Placental epithelial cell (primary cell): ENCODE results near the gene TPI1. TPM values are rescaled to one million over a fixed set of nuclear protein-coding genes. Genes with fewer than 3 reads are reported as not detected.

Experiments used
- total RNA-seq: library from RNA; depleted of rRNA; stranded (reverse); fragments of >200 nt; gene quantifications from 2 replicates; pipeline ENCODE4 v1.2.3, GENCODE V29; 2012

TPI1 gene
- 461 and 897 TPM in 2 replicates for total RNA-seq

GRCh38 chr12:6867413-6868210 is at the start of gene TPI1:
TPI1 (plus strand) TSS chr12:6867531; CDS start chr12:6867567, 36 bp downstream.

DNA sequence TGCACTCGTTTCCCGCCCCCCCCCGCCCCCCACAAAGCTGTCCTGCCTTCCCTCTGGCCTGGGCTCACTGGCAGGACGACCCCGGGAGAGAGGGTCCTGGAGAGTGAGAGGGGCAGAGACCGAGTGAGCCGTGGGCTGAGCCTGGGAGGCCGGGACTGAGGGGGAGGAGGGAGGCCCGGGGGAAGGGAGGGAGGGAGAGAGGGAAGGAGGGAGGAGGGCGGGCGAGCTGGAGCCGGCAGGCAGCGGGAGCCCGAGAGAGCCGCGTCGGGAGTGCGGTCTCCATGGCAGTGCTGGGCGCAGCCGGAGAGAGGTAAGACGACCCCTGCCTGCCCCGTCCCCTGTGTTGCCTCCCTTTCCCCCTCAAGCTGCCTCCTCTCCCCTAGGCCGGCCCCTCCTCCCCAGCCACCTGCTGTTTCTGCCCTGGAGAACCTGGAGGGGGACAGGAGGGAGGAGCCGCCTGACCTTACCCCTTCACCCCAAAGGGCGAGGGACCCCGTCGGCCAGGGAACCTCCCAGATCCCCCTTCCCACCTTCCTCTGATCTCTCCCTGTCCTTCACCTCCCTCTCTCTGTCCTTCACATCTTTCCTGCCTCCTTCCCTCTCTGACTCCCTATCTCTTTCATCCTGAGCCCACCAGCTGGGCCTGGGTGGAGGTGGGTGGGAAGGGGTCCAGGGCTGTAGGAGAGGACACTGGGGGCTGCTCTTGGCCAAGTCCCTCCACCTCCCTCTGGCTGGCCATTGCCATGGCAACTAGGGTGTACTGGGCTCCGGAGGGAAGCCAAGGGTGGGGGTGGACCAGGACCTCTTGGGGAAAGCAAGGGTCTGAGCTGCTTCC is 45.5 kb upstream of the TPI1 start, which contains the start of gene GPR162:
TSS of gene GPR162 (plus strand) at position 231 of the 835 bp plus-strand sequence. CDS start 2,078 bp downstream, outside the sequence.

GRCh38 chr12:6827982-6828780 is 39.1 kb upstream of the TPI1 start, which contains the start of gene P3H3:
P3H3 (plus strand) TSS chr12:6828407; CDS start chr12:6828441, 34 bp downstream.

DNA sequence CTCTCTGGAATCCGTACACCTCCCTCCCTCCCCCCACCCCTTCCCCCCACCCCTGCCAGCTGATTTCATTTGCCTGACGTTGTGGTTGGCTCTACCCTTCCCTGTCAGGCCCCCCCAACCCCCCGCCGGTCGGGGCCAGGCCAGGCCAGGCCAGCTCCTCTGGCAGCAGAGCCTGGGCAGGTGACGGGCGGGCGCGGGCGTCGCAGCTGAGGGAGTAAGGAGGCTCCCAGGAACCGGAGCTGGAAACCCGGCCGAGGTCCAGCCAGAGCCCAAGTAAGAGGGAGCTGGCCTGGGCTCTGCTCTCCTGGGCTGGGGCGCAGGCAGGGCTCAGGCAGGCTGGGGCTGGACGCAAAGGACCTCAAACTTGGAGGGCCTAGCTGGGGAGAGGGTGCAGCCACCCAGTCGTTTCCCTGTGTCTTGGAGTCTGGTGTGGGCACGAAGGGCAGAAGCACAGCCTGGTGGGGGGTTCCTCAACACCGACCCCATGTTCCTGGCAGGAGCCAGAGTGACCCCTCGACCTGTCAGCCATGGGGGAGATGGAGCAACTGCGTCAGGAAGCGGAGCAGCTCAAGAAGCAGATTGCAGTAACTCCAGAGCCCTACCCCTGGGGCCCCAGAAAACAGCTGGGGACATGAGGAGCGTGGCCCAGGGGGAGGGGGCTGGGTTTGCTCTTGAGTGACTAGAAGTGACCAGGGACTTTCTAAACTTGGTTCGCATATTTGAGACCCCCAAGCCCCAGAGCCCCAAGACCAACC is 26.4 kb upstream of the TPI1 start, which contains the start of gene GNB3:
TSS of gene GNB3 (plus strand) at position 165 of the 755 bp plus-strand sequence. CDS start at position 528, 363 bp downstream.

DNA sequence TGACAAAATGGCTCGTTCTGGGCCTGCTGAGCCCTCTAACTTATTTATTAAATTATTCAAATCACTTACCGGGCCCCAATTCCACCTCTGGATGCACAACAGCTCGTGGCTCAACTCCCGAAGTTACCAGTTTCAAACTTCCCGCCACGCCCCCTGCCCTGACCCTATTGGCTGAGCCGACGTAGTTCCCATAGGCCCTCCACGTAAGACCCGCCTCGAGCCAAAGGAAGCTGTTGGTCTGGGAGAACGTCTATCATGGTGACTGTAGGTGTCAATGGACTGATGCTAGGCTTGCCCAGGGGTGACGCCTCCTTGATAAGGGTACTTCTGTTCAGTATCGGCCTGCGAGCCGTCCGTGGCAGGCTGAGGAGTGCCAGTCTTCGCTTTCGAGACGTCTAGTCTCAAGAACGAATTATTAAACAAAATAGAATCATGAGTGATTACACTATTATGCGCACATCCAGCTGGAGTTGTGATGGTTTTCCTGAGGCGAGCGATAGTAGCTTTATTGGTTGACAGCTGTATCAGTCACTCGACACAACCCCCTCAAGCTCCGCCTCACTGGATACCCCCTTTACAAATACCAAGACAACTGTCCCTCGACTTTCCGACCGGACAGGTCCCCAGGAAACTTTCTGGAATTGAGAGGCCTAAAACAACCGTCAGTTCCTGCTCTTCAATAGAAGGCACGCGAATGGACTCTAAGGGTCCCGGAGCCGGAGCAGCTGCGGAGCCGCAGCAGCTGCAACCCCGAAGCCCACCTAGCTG is 16.0 kb upstream of the TPI1 start, which contains the start of gene CDCA3:
TSS of gene CDCA3 (minus strand) at position 134 of the 768 bp plus-strand sequence. CDS start 334 bp downstream, outside the sequence.

DNA sequence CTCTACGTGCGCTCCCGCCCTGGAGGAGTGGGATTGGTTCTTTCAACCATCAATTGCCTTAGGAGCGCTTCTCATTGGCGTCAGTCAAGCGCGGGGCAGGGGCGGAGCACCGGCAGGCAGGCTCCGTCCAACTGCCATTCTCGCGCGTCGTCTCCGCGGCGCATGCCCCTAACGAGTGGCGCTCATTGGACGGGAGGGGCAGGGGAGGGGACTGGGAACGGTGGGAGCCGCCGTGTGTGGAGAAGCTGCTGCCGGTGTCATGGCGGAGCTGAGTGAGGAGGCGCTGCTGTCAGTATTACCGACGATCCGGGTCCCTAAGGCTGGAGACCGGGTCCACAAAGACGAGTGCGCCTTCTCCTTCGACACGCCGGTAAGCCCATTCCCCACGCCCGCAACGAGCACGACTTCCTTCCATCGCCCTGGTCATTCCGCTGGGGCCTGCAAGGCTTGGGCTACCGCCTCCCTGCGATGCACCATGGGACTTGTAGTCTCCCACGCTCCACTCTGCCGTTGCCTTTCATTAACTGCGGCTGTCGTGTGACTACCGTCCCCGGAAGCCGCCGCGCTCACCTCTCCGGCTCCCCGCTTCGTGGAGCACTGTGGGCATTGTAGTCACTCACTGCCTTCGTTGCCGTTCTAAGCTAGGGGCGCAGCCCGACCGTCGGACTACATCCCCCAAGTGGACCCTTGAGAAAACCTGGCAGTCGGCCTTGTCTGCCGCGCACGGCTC is 15.2 kb upstream of the TPI1 start, which contains the start of gene USP5:
TSS of gene USP5 (plus strand) at position 230 of the 730 bp plus-strand sequence. CDS start at position 260, 30 bp downstream.

DNA sequence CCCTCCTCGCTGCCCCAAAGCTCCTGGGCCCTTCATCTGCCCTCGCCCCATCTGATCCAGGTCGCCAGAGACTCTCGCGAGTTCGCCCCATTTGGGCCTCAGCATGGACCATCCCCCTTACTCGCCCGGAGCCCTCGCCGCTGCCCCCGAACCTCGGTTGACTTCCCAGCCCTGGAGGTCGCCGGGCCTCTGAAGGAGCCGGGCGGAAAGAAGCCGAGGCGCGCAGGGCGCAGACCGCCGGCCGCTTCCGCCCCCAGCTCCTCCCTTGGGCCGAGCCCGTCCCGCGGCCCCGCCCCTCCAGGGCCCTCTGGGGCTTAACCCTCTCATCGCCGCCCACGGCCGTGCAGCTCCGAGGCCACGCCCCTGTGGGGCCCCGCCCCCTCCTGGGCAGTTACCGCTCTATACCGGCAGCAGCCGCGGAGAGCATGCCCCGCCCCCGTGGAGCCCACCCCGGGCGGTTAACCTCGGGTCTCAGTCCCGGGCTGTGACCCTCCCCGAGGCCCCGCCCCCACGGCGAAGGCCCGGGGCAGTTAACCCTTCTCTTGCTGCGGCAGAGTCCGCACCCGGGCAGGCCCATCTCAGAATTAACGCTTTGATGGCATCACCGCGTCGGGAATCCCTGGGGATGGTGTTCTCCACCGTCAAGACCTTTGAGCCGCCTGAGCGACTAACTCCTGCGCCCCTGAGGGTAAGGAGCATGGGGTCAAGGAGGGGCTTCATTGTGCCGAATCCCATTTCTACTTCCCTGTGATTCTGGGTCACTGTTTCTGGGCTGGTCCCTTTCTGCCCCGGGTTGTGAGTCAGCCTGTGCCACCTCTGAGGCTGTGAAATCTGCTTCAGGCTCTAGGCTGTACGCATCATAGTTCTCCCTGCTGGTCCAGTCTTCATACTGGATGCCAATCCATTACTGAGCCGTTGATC is 6.0 kb downstream of the TPI1 start, which contains the start of gene SPSB2:
TSS of gene SPSB2 (minus strand) at position 210 of the 921 bp plus-strand sequence. CDS start 402 bp downstream, outside the sequence.

GRCh38 chr12:6904280-6905276 is 37.2 kb downstream of the TPI1 start, which contains the start of gene LRRC23:
LRRC23 (plus strand) TSS chr12:6904822; CDS start chr12:6905634, 812 bp downstream.

GRCh38 chr12:6914246-6914946 is 47.1 kb downstream of the TPI1 start, which contains the start of gene ENO2:
ENO2 (plus strand) TSS chr12:6914580; CDS start chr12:6915833, 1,253 bp downstream.

Other genes starting within 250 kb of the TPI1 start
- 5.1 and 10.7 TPM in 2 replicates for gene LPAR5, start 231.6 kb upstream of the TPI1 start, total RNA-seq
- 1.6 TPM in 1 of 2 replicates, not detected in the other for gene ACRBP, start 220.1 kb upstream of the TPI1 start, total RNA-seq
- gene ING4, start 204.4 kb upstream of the TPI1 start, total RNA-seq: 47.9 and 81.7 TPM in 2 replicates
- 29.2 and 29.8 TPM in 2 replicates for gene ZNF384, start 178.2 kb upstream of the TPI1 start, total RNA-seq
- gene PIANP, start 166.7 kb upstream of the TPI1 start, total RNA-seq: not detected in 2 replicates
- gene COPS7A, start 143.5 kb upstream of the TPI1 start, total RNA-seq: 48.4 and 50.3 TPM in 2 replicates
- 117 and 212 TPM in 2 replicates for gene MLF2, start 114.4 kb upstream of the TPI1 start, total RNA-seq
- 70.4 and 99.3 TPM in 2 replicates for gene PTMS, start 101.2 kb upstream of the TPI1 start, total RNA-seq
- 0.11 and 0.39 TPM in 2 replicates for gene LAG3, start 95.0 kb upstream of the TPI1 start, total RNA-seq
- 0.98 and 1.2 TPM in 2 replicates for gene CD4, start 78.0 kb upstream of the TPI1 start, total RNA-seq
- gene GPR162, start 45.7 kb upstream of the TPI1 start, total RNA-seq: 0.11 and 3.1 TPM in 2 replicates
- gene P3H3, start 39.1 kb upstream of the TPI1 start, total RNA-seq: 47.1 and 86.8 TPM in 2 replicates
- gene GNB3, start 26.6 kb upstream of the TPI1 start, total RNA-seq: 0.65 and 3.1 TPM in 2 replicates
- 7.9 and 13.8 TPM in 2 replicates for gene CDCA3, start 16.2 kb upstream of the TPI1 start, total RNA-seq
- 69.5 and 126 TPM in 2 replicates for gene USP5, start 15.4 kb upstream of the TPI1 start, total RNA-seq
- 8.8 and 12.6 TPM in 2 replicates for gene SPSB2, start 5.8 kb downstream of the TPI1 start, total RNA-seq
- gene LRRC23, start 37.3 kb downstream of the TPI1 start, total RNA-seq: 8.2 and 21.6 TPM in 2 replicates
- gene ENO2, start 47.0 kb downstream of the TPI1 start, total RNA-seq: 0.76 and 1.6 TPM in 2 replicates
- 12.7 and 23.2 TPM in 2 replicates for gene ATN1, start 60.4 kb downstream of the TPI1 start, total RNA-seq
- gene RNU7-1, start 76.3 kb downstream of the TPI1 start, total RNA-seq: not detected in 2 replicates
- gene C12orf57, start 76.5 kb downstream of the TPI1 start, total RNA-seq: 72.8 and 133 TPM in 2 replicates
- 21.2 and 25.1 TPM in 2 replicates for gene PTPN6, start 83.8 kb downstream of the TPI1 start, total RNA-seq
- gene PHB2, start 103.1 kb downstream of the TPI1 start, total RNA-seq: 142 and 192 TPM in 2 replicates
- 24.7 and 26.0 TPM in 2 replicates for gene EMG1, start 103.4 kb downstream of the TPI1 start, total RNA-seq
- gene LPCAT3, start 150.9 kb downstream of the TPI1 start, total RNA-seq: 18.8 and 33.6 TPM in 2 replicates
- 0.87 and 6.7 TPM in 2 replicates for gene C1S, start 193.2 kb downstream of the TPI1 start, total RNA-seq
- 1.1 and 1.6 TPM in 2 replicates for gene C1R, start 224.9 kb downstream of the TPI1 start, total RNA-seq
- 23.9 and 35.7 TPM in 2 replicates for gene C1RL, start 241.7 kb downstream of the TPI1 start, total RNA-seq